Measurements from ENCODE around the gene IRAK2. TPM values are rescaled to one million over a fixed set of nuclear protein-coding genes. Genes with fewer than 3 reads are reported as not detected.
"Not testable (repeated sequence)": the region's sequence is repeated elsewhere in the genome, so short reads cannot be mapped to it uniquely, and the experiment has no call there.

IRAK2 gene
- total RNA-seq, 6 experiments from 2014 or later = 2.6 to 4.4 (median 3.5) TPM

- H3K27me3 Mint-ChIP-seq (ENCODE audit: insufficient read depth) = no peaks in the 10 kb centered on the region
- H3K27ac Mint-ChIP-seq = peak overlapping the region; percentile 98
- peak overlapping the region; percentile 77 for H3K4me3 Mint-ChIP-seq
- peaks cover 27% of the 10 kb centered on the region for H3K4me1 Mint-ChIP-seq (ENCODE audit: low read depth)
- peaks cover 12% of the 10 kb centered on the region for H3K9me3 Mint-ChIP-seq
- TF ChIP-seq CTCF (IDR thresholded peaks at IDR 0.05) = no peak
- DNase-seq = peak; percentile 57
- peaks cover 16% of the 10 kb centered on the region for H3K36me3 Mint-ChIP-seq (ENCODE audit: low read depth)
These were observed 8.6 kb downstream of the IRAK2 start for GRCh38 chr3:10173095-10173925.

GRCh38 chr3:10173926-10174435, 9.3 kb downstream of the IRAK2 start:
- DNase-seq = peak; percentile 94
- no peaks in the 10 kb centered on the region for H3K27me3 Mint-ChIP-seq (ENCODE audit: insufficient read depth)
- H3K4me3 Mint-ChIP-seq = peak overlapping the region; percentile 77
- peaks cover 21% of the 10 kb centered on the region for H3K4me1 Mint-ChIP-seq (ENCODE audit: low read depth)
- peaks cover 13% of the 10 kb centered on the region for H3K36me3 Mint-ChIP-seq (ENCODE audit: low read depth)
- H3K9me3 Mint-ChIP-seq = peaks cover 6% of the 10 kb centered on the region
- peak overlapping the region; percentile 98 for H3K27ac Mint-ChIP-seq
- no peak for TF ChIP-seq CTCF (IDR thresholded peaks at IDR 0.05)

GRCh38 chr3:10175334-10175733, 10.6 kb downstream of the IRAK2 start:
- not testable (repeated sequence) for H3K9me3 Mint-ChIP-seq; H3K36me3 Mint-ChIP-seq (ENCODE audit: low read depth); H3K27me3 Mint-ChIP-seq (ENCODE audit: insufficient read depth); H3K4me3 Mint-ChIP-seq; DNase-seq; H3K27ac Mint-ChIP-seq
- H3K4me1 Mint-ChIP-seq (ENCODE audit: low read depth) = peaks cover 17% of the 10 kb centered on the region

GRCh38 chr3:10176150-10176549, 11.4 kb downstream of the IRAK2 start:
- not testable (repeated sequence) for H3K27ac Mint-ChIP-seq; H3K9me3 Mint-ChIP-seq; H3K4me3 Mint-ChIP-seq; DNase-seq; H3K36me3 Mint-ChIP-seq (ENCODE audit: low read depth); H3K27me3 Mint-ChIP-seq (ENCODE audit: insufficient read depth)
- H3K4me1 Mint-ChIP-seq (ENCODE audit: low read depth) = peaks cover 17% of the 10 kb centered on the region

GRCh38 chr3:10177737-10178136, 13.0 kb downstream of the IRAK2 start:
- Mint-ChIP-seq H3K27ac (no peak overlapping the region), H3K9me3 (no peaks in the 10 kb centered on the region), H3K36me3 (ENCODE audit: low read depth) (peaks cover 5% of the 10 kb centered on the region; the same call in 1 of the 2 replicates), H3K27me3 (ENCODE audit: insufficient read depth) (peaks cover 2% of the 10 kb centered on the region; the same call in 1 of the 2 replicates), H3K4me1 (ENCODE audit: low read depth) (peaks cover 17% of the 10 kb centered on the region), H3K4me3 (no peak overlapping the region)
- TF ChIP-seq CTCF (IDR thresholded peaks at IDR 0.05) = no peak
- no peak for DNase-seq

- H3K4me1 Mint-ChIP-seq (ENCODE audit: low read depth) = peaks cover 7% of the 10 kb centered on the region
- no peak for DNase-seq
These were observed 14.2 kb downstream of the IRAK2 start for GRCh38 chr3:10178892-10179291.

More at GRCh38 chr3:10178892-10179291, 14.2 kb downstream of the IRAK2 start:
- H3K4me3 Mint-ChIP-seq = no peak overlapping the region
- peaks cover 5% of the 10 kb centered on the region; the same call in 1 of the 2 replicates for H3K36me3 Mint-ChIP-seq (ENCODE audit: low read depth)
- TF ChIP-seq CTCF (IDR thresholded peaks at IDR 0.05) = no peak
- H3K27me3 Mint-ChIP-seq (ENCODE audit: insufficient read depth) = peaks cover 2% of the 10 kb centered on the region; the same call in 1 of the 2 replicates
- H3K9me3 Mint-ChIP-seq = no peaks in the 10 kb centered on the region
- no peak overlapping the region for H3K27ac Mint-ChIP-seq

Measured in HFFc6 (cell line).